ENCODE measurements around the gene ZNF518A.

Gene ZNF518A

DNA sequence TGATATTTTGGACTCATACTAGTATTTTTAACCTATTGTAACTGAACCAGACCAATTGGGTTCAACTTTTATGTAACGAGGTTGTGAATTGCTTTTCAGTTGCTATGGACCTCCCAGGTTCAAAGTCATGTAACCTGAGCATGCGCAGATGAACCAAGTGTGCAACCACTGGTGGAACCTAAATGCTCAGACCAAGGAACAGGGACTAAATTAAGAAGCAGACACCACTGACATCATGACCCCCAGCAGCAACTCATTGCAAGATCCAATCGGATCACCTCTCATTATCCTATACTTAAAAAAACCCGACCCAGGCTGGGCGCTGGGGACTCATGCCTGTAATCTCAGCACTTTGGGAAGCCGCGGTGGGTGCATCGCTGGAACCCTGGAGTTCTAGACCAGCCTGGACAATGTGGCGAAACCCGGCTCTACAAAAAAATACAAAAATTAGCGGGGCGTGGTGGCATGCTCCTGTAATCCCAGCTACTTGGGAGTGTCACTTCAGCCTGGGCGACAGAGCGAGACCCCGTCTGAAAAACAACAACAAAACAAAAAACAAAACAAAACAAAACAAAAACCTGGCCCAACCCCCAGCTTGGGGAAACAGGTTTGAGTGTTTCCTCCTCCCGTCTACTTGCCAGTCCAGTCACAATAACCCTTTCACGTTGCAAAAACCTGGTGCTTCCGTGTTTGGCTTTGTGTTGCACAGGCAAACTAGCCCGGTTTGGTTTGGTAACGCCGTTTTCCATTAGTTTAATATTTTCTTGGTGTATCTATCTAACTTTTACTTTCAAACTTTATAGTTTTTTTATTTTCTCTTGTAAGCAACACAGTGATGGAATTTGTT, 11.3 kb upstream of the ZNF518A start:
- no peaks in the 10 kb centered on the region for H3K36me3 Mint-ChIP-seq
- H3K27me3 Mint-ChIP-seq: peaks cover 37% of the 10 kb centered on the region
- no peak for DNase-seq
- CTCF ChIA-PET: no interaction called here
- H3K4me3 Mint-ChIP-seq: no peak overlapping the region
- peaks cover 3% of the 10 kb centered on the region for H3K4me1 Mint-ChIP-seq
- no peaks in the 10 kb centered on the region for H3K9me3 Mint-ChIP-seq
- no peak overlapping the region for H3K27ac Mint-ChIP-seq

DNA sequence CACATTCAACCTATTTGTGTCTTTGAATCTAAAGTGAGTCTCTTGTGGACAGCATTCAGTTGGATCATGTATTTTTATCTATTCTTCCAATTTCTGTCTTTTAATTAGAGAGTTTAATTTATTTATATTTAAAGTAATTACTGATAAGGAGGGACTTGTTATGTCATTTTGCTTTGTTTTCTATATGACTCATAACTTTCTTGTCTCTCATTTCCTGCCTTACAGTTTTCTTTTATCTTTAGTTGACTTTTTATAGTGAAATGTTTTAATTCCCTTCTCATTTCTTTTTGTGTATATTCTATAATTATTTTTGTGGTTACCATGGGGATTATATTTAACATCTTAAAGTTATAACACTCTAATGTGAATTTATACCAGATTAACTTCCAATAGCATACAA, 7.3 kb upstream of the ZNF518A start:
- Mint-ChIP-seq H3K27ac (no peak overlapping the region), H3K27me3 (peaks cover 65% of the 10 kb centered on the region), H3K4me1 (peaks cover 6% of the 10 kb centered on the region), H3K36me3 (no peaks in the 10 kb centered on the region), H3K4me3 (no peak overlapping the region), H3K9me3 (no peaks in the 10 kb centered on the region)
- DNase-seq: no peak
- CTCF ChIA-PET: no interaction called here

DNA sequence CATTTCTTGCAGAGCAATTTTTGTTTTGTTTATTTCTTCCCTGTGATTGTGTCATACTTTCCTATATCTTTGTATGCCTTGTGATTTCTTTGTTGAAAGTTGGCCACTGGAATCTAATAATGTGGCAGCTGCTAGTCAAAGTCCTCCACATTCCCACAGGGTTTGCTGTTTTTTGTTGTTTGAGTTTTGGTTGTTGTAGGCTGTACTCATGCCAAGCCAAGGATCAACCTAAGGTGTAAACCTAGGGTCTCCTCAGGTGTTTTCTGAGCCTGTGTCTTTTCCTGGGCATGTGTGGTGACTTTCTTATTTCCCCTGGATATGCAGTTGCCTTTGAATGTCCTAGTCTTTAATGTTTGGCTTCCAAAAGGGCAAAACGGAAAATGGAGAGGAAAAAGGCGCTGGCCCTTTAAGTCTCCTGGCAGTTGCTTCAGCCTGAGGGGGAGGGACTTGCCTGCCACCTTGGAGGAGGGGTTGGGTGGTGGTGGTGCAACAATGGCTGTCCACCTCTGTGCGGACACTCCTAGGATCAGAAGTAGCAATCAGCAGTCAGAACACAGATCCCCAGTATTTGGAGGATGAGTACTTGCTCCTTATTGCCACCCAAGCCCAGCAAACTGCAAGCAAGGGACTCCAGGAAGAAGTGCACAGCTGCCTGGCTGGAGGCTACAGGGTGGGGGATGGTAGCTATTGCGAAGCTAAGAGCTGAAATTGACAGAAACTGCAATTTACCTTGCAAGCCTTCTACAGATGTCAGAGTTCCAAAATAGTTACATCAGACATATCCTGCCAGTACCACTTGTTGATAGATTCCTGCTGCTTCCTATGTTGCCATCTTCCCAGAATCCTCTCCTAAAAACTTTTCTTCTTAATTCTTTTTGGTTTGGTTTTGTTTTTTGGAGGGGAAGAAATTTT, 5.6 kb upstream of the ZNF518A start:
- CTCF ChIA-PET: no interaction called here
- H3K9me3 Mint-ChIP-seq: peaks cover 4% of the 10 kb centered on the region
- no peak overlapping the region for H3K27ac Mint-ChIP-seq
- no peak overlapping the region for H3K4me3 Mint-ChIP-seq
- peaks cover 63% of the 10 kb centered on the region for H3K27me3 Mint-ChIP-seq
- H3K4me1 Mint-ChIP-seq: peaks cover 12% of the 10 kb centered on the region
- no peak for DNase-seq
- H3K36me3 Mint-ChIP-seq: peaks cover 10% of the 10 kb centered on the region

DNA sequence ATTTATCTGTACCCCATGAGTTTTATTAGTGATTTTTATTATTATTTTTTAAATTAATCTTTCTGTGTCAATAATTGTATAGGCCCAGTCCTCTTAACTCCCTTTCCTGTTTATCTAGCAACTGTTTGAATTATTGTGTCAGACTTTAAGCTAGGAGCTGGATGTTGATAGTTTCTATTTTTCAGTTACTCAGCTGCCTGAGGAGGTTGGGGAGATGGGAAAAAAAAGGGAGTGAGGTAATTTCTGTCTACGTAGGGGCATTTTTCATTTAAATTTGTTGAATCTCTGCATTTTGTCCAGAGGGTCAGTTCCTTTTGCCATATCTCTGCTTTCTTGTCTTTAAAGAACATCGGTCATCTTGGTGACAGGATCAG, 5.0 kb upstream of the ZNF518A start:
- peaks cover 17% of the 10 kb centered on the region for H3K4me1 Mint-ChIP-seq
- peaks cover 14% of the 10 kb centered on the region for H3K36me3 Mint-ChIP-seq
- H3K27ac Mint-ChIP-seq: no peak overlapping the region
- DNase-seq: no peak
- H3K9me3 Mint-ChIP-seq: peaks cover 4% of the 10 kb centered on the region
- H3K4me3 Mint-ChIP-seq: no peak overlapping the region
- CTCF ChIA-PET: no interaction called here
- peaks cover 65% of the 10 kb centered on the region for H3K27me3 Mint-ChIP-seq

DNA sequence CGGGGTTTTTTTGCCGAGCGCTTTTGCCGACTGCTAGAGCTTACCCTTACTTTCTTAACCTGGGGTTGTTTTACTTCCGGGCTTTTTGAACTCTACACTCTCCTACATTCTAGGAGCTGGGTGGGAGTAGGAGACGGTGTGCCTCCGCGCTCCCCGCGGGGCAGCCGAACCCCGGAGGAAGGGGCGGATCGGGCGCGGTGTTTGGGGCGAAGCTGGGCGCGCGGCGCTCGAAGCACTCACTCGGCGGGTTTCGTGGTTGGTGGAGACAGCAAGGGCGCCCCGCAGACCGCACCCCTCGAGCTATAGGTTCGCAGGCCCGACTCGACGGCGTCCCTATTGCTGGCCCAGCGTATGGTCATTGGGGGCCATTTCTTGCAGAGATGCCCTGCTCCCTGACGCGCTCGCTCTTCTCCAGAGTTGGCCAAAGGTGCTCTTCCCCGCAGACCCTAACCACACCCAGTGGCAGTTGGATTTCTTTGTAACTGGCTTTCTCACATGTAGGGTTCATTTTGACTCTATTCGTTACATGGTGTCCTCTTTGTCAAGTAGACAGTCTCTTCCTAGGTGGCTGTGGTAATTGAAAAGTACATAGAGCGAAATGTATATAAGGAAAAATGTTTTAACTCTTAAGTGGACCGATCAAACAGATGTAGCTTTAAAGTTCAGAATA, 364 bp downstream of the ZNF518A start:
- DNase-seq: peak; percentile 83
- peaks cover 38% of the 10 kb centered on the region for H3K27me3 Mint-ChIP-seq
- peaks cover 30% of the 10 kb centered on the region for H3K4me1 Mint-ChIP-seq
- H3K27ac Mint-ChIP-seq: peak overlapping the region; percentile 99
- peaks cover 4% of the 10 kb centered on the region for H3K9me3 Mint-ChIP-seq
- peaks cover 41% of the 10 kb centered on the region for H3K36me3 Mint-ChIP-seq
- CTCF ChIA-PET: interaction anchor here (0.7 to 2.1 kb wide), 8 partner anchors 8 to 437 kb away, joined by 3 to 12 read pairs (median 3); partner anchors contain the start of genes CCNJ and TCTN3
- H3K4me3 Mint-ChIP-seq: peak overlapping the region; percentile 85

DNA sequence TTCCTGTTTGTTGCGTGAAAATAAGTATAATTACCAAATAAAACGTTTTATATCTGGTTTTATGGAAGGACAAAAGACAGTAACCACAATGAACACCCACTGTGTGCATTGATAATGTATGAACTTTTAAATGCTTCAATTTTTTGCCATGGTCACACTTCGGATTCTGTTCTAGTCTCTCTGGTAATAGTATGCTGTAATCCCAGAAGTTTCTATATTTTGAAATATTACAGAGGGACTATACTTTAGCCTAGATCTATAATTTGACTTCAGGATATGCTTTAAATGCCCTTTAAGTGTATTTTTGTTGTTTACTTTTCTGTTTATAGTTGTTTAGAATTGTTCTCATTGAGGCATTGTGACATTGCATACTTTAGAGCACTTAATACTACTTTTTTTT, 1.5 kb downstream of the ZNF518A start:
- CTCF ChIA-PET: no interaction called here
- H3K9me3 Mint-ChIP-seq: peaks cover 4% of the 10 kb centered on the region

DNA sequence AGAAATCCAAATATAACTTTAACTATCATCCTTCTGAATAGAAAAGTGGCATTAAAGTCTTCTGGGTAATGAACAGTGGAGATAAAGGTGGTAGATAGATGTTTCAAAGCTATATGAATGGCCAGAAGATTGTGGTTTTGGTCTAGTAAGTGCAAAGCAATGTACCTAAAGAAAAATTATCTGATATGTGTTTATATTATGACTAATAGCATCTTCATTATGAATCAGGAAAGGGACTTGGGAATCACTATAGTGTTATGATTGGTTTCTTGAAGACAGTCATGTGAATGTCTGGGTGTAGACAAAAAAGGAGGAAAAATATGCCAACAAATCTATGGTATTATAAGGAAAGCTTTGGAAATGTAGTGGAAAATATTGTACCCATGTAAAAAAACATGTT, 3.0 kb downstream of the ZNF518A start:
- H3K27me3 Mint-ChIP-seq: peaks cover 15% of the 10 kb centered on the region
- H3K27ac Mint-ChIP-seq: no peak overlapping the region
- H3K9me3 Mint-ChIP-seq: peaks cover 4% of the 10 kb centered on the region
- H3K36me3 Mint-ChIP-seq: peaks cover 58% of the 10 kb centered on the region
- peaks cover 39% of the 10 kb centered on the region for H3K4me1 Mint-ChIP-seq
- no peak overlapping the region for H3K4me3 Mint-ChIP-seq
- CTCF ChIA-PET: interaction anchor here (0.8 kb wide), 1 partner anchor 159 kb away, joined by 3 read pairs; no protein-coding TSS in a partner anchor
- no peak for DNase-seq

More for the DNA sequence above, 1.5 kb downstream of the ZNF518A start:
- Mint-ChIP-seq H3K36me3 (peaks cover 46% of the 10 kb centered on the region), H3K4me1 (peaks cover 30% of the 10 kb centered on the region), H3K27ac (peak overlapping the region; percentile 99), H3K27me3 (peaks cover 29% of the 10 kb centered on the region), H3K4me3 (peak overlapping the region; percentile 85)
- no peak for DNase-seq

DNA sequence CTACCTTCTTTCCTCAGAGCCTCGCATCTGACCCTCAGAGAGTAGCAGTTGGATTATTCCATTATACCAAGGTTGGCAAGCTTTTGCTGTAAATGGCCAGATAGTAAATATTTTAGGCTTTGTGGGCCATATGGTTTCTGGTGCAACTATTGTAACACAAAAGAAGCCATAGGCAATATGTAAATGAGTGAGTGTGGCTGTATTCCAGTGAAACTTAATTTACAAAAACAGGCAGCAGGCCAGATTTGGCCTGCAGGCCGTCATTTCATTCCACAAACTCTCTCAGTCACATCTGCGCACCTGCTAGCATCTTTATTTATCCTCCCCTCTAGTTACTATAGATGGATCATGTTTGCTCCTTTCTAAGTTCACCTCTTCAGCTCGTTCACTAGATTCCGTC, 6.7 kb downstream of the ZNF518A start:
- Mint-ChIP-seq H3K27me3 (no peaks in the 10 kb centered on the region), H3K4me3 (no peak overlapping the region), H3K36me3 (peaks cover 54% of the 10 kb centered on the region), H3K9me3 (no peaks in the 10 kb centered on the region), H3K27ac (no peak overlapping the region), H3K4me1 (peaks cover 16% of the 10 kb centered on the region)
- CTCF ChIA-PET: interaction anchor here (1.7 kb wide), 1 partner anchor 105 kb away, joined by 4 read pairs; no protein-coding TSS in a partner anchor
- no peak for DNase-seq

DNA sequence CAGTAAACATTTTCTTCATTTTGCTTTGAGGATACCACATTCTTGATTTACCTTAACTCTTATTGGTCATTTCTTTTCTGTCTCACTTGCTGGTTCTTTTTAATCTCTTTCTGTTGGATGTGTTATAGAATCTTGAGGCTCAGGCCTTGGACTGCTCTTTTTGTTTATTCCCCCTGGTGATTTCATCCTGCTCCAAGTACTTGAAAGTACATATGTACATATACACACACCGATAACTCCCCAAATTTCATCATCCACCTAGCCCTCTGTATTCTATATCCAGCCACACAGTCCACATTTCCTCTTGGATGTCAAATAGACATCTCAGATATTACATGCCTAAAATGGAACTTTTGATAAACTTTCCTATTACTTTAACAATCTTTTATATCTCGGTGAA, 7.5 kb downstream of the ZNF518A start:
- H3K4me3 Mint-ChIP-seq: no peak overlapping the region
- H3K27ac Mint-ChIP-seq: no peak overlapping the region
- H3K27me3 Mint-ChIP-seq: no peaks in the 10 kb centered on the region
- H3K4me1 Mint-ChIP-seq: peaks cover 12% of the 10 kb centered on the region
- H3K9me3 Mint-ChIP-seq: no peaks in the 10 kb centered on the region
- no peak for DNase-seq
- CTCF ChIA-PET: interaction anchor here (1.3 to 1.7 kb wide), 2 partner anchors 8 to 106 kb away, joined by 3 to 4 read pairs; partner anchors contain the start of gene ZNF518A
- H3K36me3 Mint-ChIP-seq: peaks cover 55% of the 10 kb centered on the region

DNA sequence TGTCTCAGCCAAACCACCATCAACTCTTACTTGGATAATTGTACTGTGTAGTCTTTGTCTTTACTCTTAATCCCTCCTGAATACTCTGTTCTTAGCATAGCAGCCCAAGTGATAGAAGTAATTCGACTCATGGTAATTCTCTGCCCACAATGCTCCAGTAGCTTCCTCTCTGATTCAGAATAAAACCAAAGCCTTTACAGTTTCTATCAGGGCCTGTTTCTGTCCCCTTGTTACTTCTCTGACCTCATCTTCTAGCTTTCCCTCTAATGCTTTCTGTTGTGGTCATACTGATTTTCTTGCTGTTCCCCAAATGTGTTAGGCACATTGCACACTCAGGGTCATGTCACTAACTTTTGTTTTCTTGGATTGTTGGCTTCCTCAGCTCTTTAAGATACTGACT, 8.0 kb downstream of the ZNF518A start:
- no peak for DNase-seq
- Mint-ChIP-seq H3K4me3 (no peak overlapping the region), H3K27me3 (no peaks in the 10 kb centered on the region), H3K4me1 (peaks cover 12% of the 10 kb centered on the region), H3K36me3 (peaks cover 57% of the 10 kb centered on the region), H3K9me3 (no peaks in the 10 kb centered on the region), H3K27ac (no peak overlapping the region)
- CTCF ChIA-PET: interaction anchor here (1.1 to 1.7 kb wide), 3 partner anchors 8 to 106 kb away, joined by 3 to 4 read pairs (median 3); partner anchors contain the start of gene ZNF518A

DNA sequence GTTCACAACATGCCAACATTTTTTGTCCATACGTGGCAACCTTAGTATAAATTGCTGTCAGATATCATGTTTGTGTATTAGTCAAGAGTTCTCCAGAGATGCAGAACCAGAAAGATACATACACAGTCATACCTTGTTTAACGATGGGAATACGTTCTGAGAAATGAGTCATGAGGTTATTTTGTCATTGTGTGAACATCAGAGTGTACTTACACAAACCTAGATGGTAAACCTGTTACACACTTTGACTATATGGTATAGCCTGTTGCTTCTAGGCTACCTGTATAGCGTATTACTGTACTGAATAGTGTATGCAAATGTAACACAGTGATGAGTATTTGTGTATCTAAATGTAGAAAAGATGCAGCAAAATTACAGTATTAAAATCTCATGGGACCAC, 22.3 kb downstream of the ZNF518A start:
- H3K27ac Mint-ChIP-seq: no peak overlapping the region
- H3K4me3 Mint-ChIP-seq: no peak overlapping the region
- peaks cover 62% of the 10 kb centered on the region for H3K36me3 Mint-ChIP-seq

DNA sequence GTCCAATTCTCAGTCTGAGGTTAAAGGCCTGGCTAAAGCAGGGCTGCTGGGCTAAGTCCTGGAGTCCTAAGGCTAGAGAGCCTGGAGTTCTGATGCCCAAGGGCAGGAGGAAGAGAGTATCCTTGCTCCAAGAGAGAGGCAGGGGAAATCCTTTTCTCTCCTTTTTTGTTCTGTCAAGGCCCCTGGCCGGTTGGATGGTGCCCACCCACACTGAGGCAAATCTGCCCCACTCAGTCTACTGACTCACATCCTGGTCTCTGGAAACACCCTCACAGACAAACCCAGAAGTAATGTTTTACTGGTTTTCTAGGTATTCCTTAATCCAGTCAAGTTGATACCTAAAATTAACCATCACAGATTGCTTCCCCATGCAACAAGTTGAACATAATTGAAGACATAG, 23.0 kb downstream of the ZNF518A start:
- Mint-ChIP-seq H3K36me3 (peaks cover 61% of the 10 kb centered on the region), H3K27me3 (no peaks in the 10 kb centered on the region), H3K9me3 (no peaks in the 10 kb centered on the region), H3K27ac (no peak overlapping the region), H3K4me3 (no peak overlapping the region), H3K4me1 (no peaks in the 10 kb centered on the region)
- CTCF ChIA-PET: no interaction called here
- DNase-seq: no peak

More for the DNA sequence above, 22.3 kb downstream of the ZNF518A start:
- H3K9me3 Mint-ChIP-seq: no peaks in the 10 kb centered on the region
- no peak for DNase-seq
- CTCF ChIA-PET: no interaction called here
- no peaks in the 10 kb centered on the region for H3K4me1 Mint-ChIP-seq
- H3K27me3 Mint-ChIP-seq: no peaks in the 10 kb centered on the region

DNA sequence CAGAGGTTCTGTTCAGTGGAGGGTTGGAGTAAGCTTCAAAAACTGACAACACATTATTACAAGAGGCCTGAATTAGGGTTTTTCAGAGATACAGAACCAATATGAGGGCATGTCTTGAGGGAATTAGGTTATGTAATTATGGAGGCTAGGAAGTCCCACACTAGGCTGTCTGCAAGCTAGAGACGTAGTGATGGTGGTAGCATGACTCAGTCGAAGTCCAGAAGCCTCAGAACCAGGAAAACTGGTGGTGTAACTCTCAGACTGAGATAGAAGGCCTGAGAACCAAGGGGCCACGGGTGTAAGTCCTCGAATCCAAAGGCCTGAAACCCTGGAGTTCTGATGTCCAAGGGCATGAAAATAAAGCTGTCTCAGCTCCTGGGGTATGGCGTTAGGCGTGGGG, 35.6 kb downstream of the ZNF518A start:
- H3K27ac Mint-ChIP-seq: no peak overlapping the region

DNA sequence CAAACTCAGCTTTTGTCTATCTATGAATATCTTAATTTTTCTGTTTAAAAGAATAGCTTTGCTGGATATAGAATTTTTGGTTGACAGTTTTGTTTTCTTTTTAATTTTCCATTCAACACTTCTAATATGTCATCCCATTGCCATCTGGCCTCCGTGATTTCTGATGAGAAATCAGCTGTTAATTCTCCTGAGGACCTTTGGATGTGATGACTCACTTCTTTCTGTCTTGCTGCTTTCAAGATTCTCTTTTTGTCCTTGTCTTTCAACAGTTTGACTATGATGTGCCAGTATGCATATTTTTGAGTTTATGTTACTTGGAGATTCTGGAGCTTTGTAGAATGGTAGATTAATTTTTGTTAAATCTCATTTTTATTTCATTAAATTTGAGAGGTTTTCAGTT, 38.4 kb downstream of the ZNF518A start:
- H3K27me3 Mint-ChIP-seq: peaks cover 3% of the 10 kb centered on the region
- peaks cover 15% of the 10 kb centered on the region for H3K9me3 Mint-ChIP-seq
- H3K27ac Mint-ChIP-seq: no peak overlapping the region
- CTCF ChIA-PET: no interaction called here
- H3K36me3 Mint-ChIP-seq: peaks cover 3% of the 10 kb centered on the region
- no peak for DNase-seq
- no peak overlapping the region for H3K4me3 Mint-ChIP-seq
- H3K4me1 Mint-ChIP-seq: no peaks in the 10 kb centered on the region

More for the DNA sequence above, 35.6 kb downstream of the ZNF518A start:
- Mint-ChIP-seq H3K27me3 (no peaks in the 10 kb centered on the region), H3K4me1 (no peaks in the 10 kb centered on the region), H3K9me3 (peaks cover 13% of the 10 kb centered on the region), H3K36me3 (peaks cover 6% of the 10 kb centered on the region), H3K4me3 (no peak overlapping the region)
- no peak for DNase-seq
- CTCF ChIA-PET: no interaction called here

All from activated naive CD4-positive, alpha-beta T cell treated with anti-CD3 and anti-CD28 coated beads, Interleukin-2, amount 10 ng/mL, durations not matched to agents 7 days and 5 days (primary cell).